ENCODE data around the gene HES4. TPM values are rescaled to one million over a fixed set of nuclear protein-coding genes. Genes with fewer than 3 reads are reported as not detected.

Gene HES4
- polyA plus RNA-seq, 1 donor (not counting 4 experiments of a cell fraction or from before 2014, with no cell fraction given), result 3.0 TPM

- H3K4me1 ChIP-seq (ENCODE audit: control insufficient read depth, extremely low read depth, insufficient read depth, low read length), result peaks cover 50% of the 10 kb centered on the region
- H3K36me3 ChIP-seq (ENCODE audit: control insufficient read depth in 2 of 2, extremely low read depth in 1 of 2, insufficient read depth in 2 of 2, low read length in 2 of 2), result peaks cover 27 to 32% of the 10 kb centered on the region in 2 experiments
- H3K9ac ChIP-seq (ENCODE audit: control insufficient read depth, extremely low read depth, insufficient read depth, low read length), result peak overlapping the region; percentile 81
- TF ChIP-seq CTCF (optimal IDR thresholded peaks at IDR 0.05 in 1 of 3, IDR thresholded peaks at IDR 0.05 in 1 of 3, conservative IDR thresholded peaks at IDR 0.05 in 1 of 3; ENCODE audit: extremely low read depth in 1 of 3, insufficient read depth in 2 of 3, low read length in 3 of 3) (no peak), EZH2 (IDR thresholded peaks at IDR 0.05; ENCODE audit: low read length) (no peak)
- H3K9me1 ChIP-seq (ENCODE audit: control insufficient read depth, extremely low read depth, insufficient read depth, low read length), result no peaks in the 10 kb centered on the region
- DNase-seq (ENCODE audit: low read depth, low spot score) (no peak), FAIRE-seq (no peak)
- peak overlapping the region; percentile 46 to 80 (median 69) for H3K4me3 ChIP-seq (ENCODE audit: control insufficient read depth in 2 of 3, extremely low read depth in 1 of 3, insufficient read depth in 2 of 3, low read depth in 1 of 3, low read length in 3 of 3)
- peak overlapping the region; percentile 74 for H3K27ac ChIP-seq (ENCODE audit: control insufficient read depth, insufficient read depth, low read length)
- peak overlapping the region; percentile 94 for H3K4me2 ChIP-seq (ENCODE audit: control insufficient read depth, extremely low read depth, insufficient read depth, low read depth, low read length)
- H4K20me1 ChIP-seq (ENCODE audit: control insufficient read depth, extremely low read depth, insufficient read depth, low read length), result no peaks in the 10 kb centered on the region
- H3K9me3 ChIP-seq (ENCODE audit: control insufficient read depth, low read depth, low read length), result no peaks in the 10 kb centered on the region
- H2AFZ ChIP-seq (ENCODE audit: control insufficient read depth, low read length), result no peak overlapping the region
- peaks cover 72% of the 10 kb centered on the region for H3K79me2 ChIP-seq (ENCODE audit: control insufficient read depth, insufficient read depth, low read length)
- H3K27me3 ChIP-seq (ENCODE audit: control insufficient read depth, extremely low read depth, insufficient read depth, low read length), result no peaks in the 10 kb centered on the region
- dilution Hi-C loops (cut with MboI; ENCODE audit: extremely low pct_ligation_motif_present, low sequenced_read_pairs), result no loop called here
Observed at GRCh38 chr1:1024149-1024770, 24.4 kb upstream of the HES4 start.

DNA sequence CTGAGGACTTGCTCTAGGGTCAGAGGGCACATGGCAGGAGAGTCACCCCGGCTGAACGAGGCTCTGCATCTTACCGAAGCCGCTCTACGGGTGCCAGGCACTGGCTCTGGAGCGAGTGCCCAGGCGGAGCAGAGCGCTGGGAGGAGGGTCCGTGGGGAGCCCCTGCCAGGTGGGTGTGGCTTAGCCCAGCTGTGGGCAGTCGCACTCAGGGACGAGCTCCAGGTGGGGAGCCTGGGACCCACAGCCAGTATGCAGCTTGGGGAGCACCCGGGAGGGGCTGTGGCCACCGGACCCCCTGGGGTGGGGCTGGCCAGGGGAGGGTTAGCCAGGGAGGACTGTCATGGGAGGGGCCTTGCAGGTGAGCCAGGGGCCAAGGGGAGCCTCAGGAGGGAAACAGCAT is 23.8 kb upstream of the HES4 start:
- DNase-seq (ENCODE audit: low read depth, low spot score) (no peak), FAIRE-seq (no peak)

More for the DNA sequence above, 23.8 kb upstream of the HES4 start:
- no peaks in the 10 kb centered on the region for H4K20me1 ChIP-seq (ENCODE audit: control insufficient read depth, extremely low read depth, insufficient read depth, low read length)
- no peak overlapping the region for H2AFZ ChIP-seq (ENCODE audit: control insufficient read depth, low read length)
- peaks cover 50% of the 10 kb centered on the region for H3K4me1 ChIP-seq (ENCODE audit: control insufficient read depth, extremely low read depth, insufficient read depth, low read length)
- no peak overlapping the region for H3K27ac ChIP-seq (ENCODE audit: control insufficient read depth, insufficient read depth, low read length)
- H3K27me3 ChIP-seq (ENCODE audit: control insufficient read depth, extremely low read depth, insufficient read depth, low read length), result no peaks in the 10 kb centered on the region
- H3K9ac ChIP-seq (ENCODE audit: control insufficient read depth, extremely low read depth, insufficient read depth, low read length), result peak overlapping the region; percentile 47
- peaks cover 69% of the 10 kb centered on the region for H3K79me2 ChIP-seq (ENCODE audit: control insufficient read depth, insufficient read depth, low read length)
- peak overlapping the region; percentile 94 for H3K4me2 ChIP-seq (ENCODE audit: control insufficient read depth, extremely low read depth, insufficient read depth, low read depth, low read length)
- dilution Hi-C loops (cut with MboI; ENCODE audit: extremely low pct_ligation_motif_present, low sequenced_read_pairs), result no loop called here
- H3K9me3 ChIP-seq (ENCODE audit: control insufficient read depth, low read depth, low read length), result no peaks in the 10 kb centered on the region
- peak overlapping the region; percentile 11 to 69 (median 46) for H3K4me3 ChIP-seq (ENCODE audit: control insufficient read depth in 2 of 3, extremely low read depth in 1 of 3, insufficient read depth in 2 of 3, low read depth in 1 of 3, low read length in 3 of 3)
- TF ChIP-seq CTCF (optimal IDR thresholded peaks at IDR 0.05 in 1 of 3, IDR thresholded peaks at IDR 0.05 in 1 of 3, conservative IDR thresholded peaks at IDR 0.05 in 1 of 3; ENCODE audit: extremely low read depth in 1 of 3, insufficient read depth in 2 of 3, low read length in 3 of 3) (no peak), EZH2 (IDR thresholded peaks at IDR 0.05; ENCODE audit: low read length) (no peak)
- H3K9me1 ChIP-seq (ENCODE audit: control insufficient read depth, extremely low read depth, insufficient read depth, low read length), result no peaks in the 10 kb centered on the region
- peaks cover 27 to 32% of the 10 kb centered on the region in 2 experiments for H3K36me3 ChIP-seq (ENCODE audit: control insufficient read depth in 2 of 2, extremely low read depth in 1 of 2, insufficient read depth in 2 of 2, low read length in 2 of 2)
